Measurements from ENCODE around the gene ATP6V1A.

The ATP6V1A gene

GRCh38 chr3:113769551-113769950 is 22.7 kb downstream of the ATP6V1A start:
- no peak overlapping the region for H3K4me3 Mint-ChIP-seq
- H3K27me3 Mint-ChIP-seq (ENCODE audit: low read depth, poor library complexity), result no peaks in the 10 kb centered on the region
- no peak overlapping the region for H3K27ac Mint-ChIP-seq
- peaks cover 5% of the 10 kb centered on the region for H3K36me3 Mint-ChIP-seq (ENCODE audit: low read depth)
- TF ChIP-seq, protein P1, sequence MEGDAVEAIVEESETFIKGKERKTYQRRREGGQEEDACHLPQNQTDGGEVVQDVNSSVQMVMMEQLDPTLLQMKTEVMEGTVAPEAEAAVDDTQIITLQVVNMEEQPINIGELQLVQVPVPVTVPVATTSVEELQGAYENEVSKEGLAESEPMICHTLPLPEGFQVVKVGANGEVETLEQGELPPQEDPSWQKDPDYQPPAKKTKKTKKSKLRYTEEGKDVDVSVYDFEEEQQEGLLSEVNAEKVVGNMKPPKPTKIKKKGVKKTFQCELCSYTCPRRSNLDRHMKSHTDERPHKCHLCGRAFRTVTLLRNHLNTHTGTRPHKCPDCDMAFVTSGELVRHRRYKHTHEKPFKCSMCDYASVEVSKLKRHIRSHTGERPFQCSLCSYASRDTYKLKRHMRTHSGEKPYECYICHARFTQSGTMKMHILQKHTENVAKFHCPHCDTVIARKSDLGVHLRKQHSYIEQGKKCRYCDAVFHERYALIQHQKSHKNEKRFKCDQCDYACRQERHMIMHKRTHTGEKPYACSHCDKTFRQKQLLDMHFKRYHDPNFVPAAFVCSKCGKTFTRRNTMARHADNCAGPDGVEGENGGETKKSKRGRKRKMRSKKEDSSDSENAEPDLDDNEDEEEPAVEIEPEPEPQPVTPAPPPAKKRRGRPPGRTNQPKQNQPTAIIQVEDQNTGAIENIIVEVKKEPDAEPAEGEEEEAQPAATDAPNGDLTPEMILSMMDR (IDR thresholded peaks at IDR 0.05), result no peak
- no peak for DNase-seq
- H3K4me1 Mint-ChIP-seq, result no peaks in the 10 kb centered on the region
- H3K9me3 Mint-ChIP-seq, result no peaks in the 10 kb centered on the region

DNA sequence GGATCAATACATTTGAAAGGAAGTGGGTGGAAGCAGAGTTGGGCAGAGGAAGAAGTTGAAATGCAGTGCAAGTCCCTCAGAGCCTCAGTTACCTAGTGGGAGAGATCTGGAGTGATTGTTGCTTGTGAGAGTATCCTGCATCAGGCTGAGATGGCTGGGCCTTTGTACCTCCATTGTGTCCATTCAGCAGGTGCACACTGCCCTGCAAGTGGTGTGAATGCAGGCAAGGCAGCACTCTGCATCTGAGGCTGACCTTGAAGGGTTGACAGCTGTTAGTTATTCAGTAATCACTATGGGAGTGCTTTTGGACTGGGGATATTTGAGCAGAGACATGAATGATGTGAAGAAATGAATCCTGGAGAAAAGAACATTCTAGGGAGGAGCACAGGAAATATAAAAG is 25.2 kb downstream of the ATP6V1A start:
- no peak for DNase-seq
- TF ChIP-seq, protein P1 (IDR thresholded peaks at IDR 0.05), result no peak
- H3K4me3 Mint-ChIP-seq, result no peak overlapping the region
- no peaks in the 10 kb centered on the region for H3K27me3 Mint-ChIP-seq (ENCODE audit: low read depth, poor library complexity)
- peaks cover 19% of the 10 kb centered on the region for H3K4me1 Mint-ChIP-seq
- H3K27ac Mint-ChIP-seq, result peak overlapping the region; percentile 96
- peaks cover 5% of the 10 kb centered on the region for H3K36me3 Mint-ChIP-seq (ENCODE audit: low read depth)
- H3K9me3 Mint-ChIP-seq, result no peaks in the 10 kb centered on the region

DNA sequence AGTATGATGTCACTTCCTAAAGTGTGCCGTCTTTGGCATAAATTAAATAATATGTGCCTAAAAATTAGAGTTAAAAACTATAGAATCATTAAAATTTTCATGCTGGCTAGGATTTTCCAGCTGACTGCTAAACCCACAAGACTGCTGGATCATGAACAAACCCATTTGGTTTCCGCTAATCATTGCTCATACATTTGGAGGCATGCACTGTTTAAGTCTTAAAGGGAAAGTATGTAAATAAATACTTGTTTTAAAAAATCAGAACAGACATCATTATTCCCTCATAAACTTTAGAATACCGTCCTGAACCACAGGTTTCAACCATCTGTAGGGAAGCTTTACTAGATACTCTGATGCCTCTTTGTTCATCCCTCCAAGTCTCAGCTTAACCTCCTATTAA is 26.5 kb downstream of the ATP6V1A start:
- peaks cover 3% of the 10 kb centered on the region for H3K27me3 Mint-ChIP-seq (ENCODE audit: low read depth, poor library complexity)
- H3K4me1 Mint-ChIP-seq, result peaks cover 19% of the 10 kb centered on the region
- no peak overlapping the region for H3K27ac Mint-ChIP-seq
- TF ChIP-seq, protein P1 (IDR thresholded peaks at IDR 0.05), result no peak
- no peaks in the 10 kb centered on the region for H3K9me3 Mint-ChIP-seq
- H3K36me3 Mint-ChIP-seq (ENCODE audit: low read depth), result peaks cover 5% of the 10 kb centered on the region
- no peak for DNase-seq
- no peak overlapping the region for H3K4me3 Mint-ChIP-seq

GRCh38 chr3:113775516-113775915 is 28.7 kb downstream of the ATP6V1A start:
- peaks cover 26% of the 10 kb centered on the region for H3K4me1 Mint-ChIP-seq
- TF ChIP-seq, protein P1 (IDR thresholded peaks at IDR 0.05), result no peak
- peaks cover 3% of the 10 kb centered on the region for H3K27me3 Mint-ChIP-seq (ENCODE audit: low read depth, poor library complexity)
- DNase-seq, result no peak
- no peak overlapping the region for H3K4me3 Mint-ChIP-seq
- H3K27ac Mint-ChIP-seq, result no peak overlapping the region
- H3K36me3 Mint-ChIP-seq (ENCODE audit: low read depth), result peaks cover 5% of the 10 kb centered on the region
- no peaks in the 10 kb centered on the region for H3K9me3 Mint-ChIP-seq

DNA sequence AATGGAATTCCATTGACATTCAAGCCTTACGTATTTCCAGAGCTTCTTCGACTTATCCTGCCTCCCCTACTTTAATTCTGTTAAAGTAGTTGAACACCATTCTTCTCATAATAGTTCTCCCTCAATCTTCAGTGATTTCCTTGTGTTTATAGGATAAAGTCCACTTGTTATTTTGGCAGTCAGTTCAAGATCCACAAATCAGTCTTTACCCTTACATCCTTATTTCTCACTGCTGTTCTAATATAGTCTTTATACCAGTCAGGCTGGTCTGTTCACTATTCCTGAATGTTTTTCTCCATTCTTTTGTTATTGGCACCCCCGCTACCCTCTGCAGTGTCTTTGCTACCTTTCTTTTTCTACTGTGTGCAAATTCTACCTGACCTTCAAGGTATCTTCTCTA is 29.7 kb downstream of the ATP6V1A start:
- H3K36me3 Mint-ChIP-seq (ENCODE audit: low read depth), result peaks cover 5% of the 10 kb centered on the region
- H3K4me3 Mint-ChIP-seq, result no peak overlapping the region
- H3K27ac Mint-ChIP-seq, result peak overlapping the region; percentile 49
- H3K27me3 Mint-ChIP-seq (ENCODE audit: low read depth, poor library complexity), result peaks cover 3% of the 10 kb centered on the region
- TF ChIP-seq, protein P1 (IDR thresholded peaks at IDR 0.05), result no peak
- no peaks in the 10 kb centered on the region for H3K9me3 Mint-ChIP-seq
- peaks cover 26% of the 10 kb centered on the region for H3K4me1 Mint-ChIP-seq
- no peak for DNase-seq

- DNase-seq, result no peak
- Mint-ChIP-seq H3K27ac (no peak overlapping the region), H3K4me3 (no peak overlapping the region), H3K27me3 (ENCODE audit: low read depth, poor library complexity) (no peaks in the 10 kb centered on the region), H3K4me1 (peaks cover 7% of the 10 kb centered on the region), H3K36me3 (ENCODE audit: low read depth) (peaks cover 20% of the 10 kb centered on the region), H3K9me3 (no peaks in the 10 kb centered on the region)
- TF ChIP-seq, protein P1 (IDR thresholded peaks at IDR 0.05), result no peak
These were observed 36.6 kb downstream of the ATP6V1A start for GRCh38 chr3:113783463-113783862.
